ENCODE results near the gene USPL1.

Gene USPL1

GRCh38 chr13:30664689-30665275 lies 47.1 kb downstream of the USPL1 start:
- DNase-seq (ENCODE audit: low read depth), result no peak

GRCh38 chr13:30665638-30666037 lies 47.9 kb downstream of the USPL1 start:
- DNase-seq (ENCODE audit: low read depth), result no peak

- no peak for DNase-seq (ENCODE audit: low read depth)
Observed at GRCh38 chr13:30666113-30666512, 48.4 kb downstream of the USPL1 start.

- no peak for DNase-seq (ENCODE audit: low read depth)
Observed at GRCh38 chr13:30667014-30667413, 49.3 kb downstream of the USPL1 start.

GRCh38 chr13:30668312-30668711 lies 50.6 kb downstream of the USPL1 start:
- no peak for DNase-seq (ENCODE audit: low read depth)

- no peak for DNase-seq (ENCODE audit: low read depth)
Observed at GRCh38 chr13:30671271-30671815, 53.6 kb downstream of the USPL1 start.

GRCh38 chr13:30673669-30674521 lies 56.2 kb downstream of the USPL1 start:
- DNase-seq (ENCODE audit: low read depth), result peak; percentile 91

- DNase-seq (ENCODE audit: low read depth), result no peak
Observed at GRCh38 chr13:30675717-30676116, 58.0 kb downstream of the USPL1 start.

GRCh38 chr13:30676672-30677071 lies 59.0 kb downstream of the USPL1 start:
- peak; percentile 71 for DNase-seq (ENCODE audit: low read depth)

GRCh38 chr13:30679483-30680330 lies 62.0 kb downstream of the USPL1 start:
- peak; percentile 56 for DNase-seq (ENCODE audit: low read depth)

GRCh38 chr13:30681843-30682242 lies 64.1 kb downstream of the USPL1 start:
- DNase-seq (ENCODE audit: low read depth), result peak; percentile 30

- no peak for DNase-seq (ENCODE audit: low read depth)
Observed at GRCh38 chr13:30685320-30685859, 67.7 kb downstream of the USPL1 start.

GRCh38 chr13:30685987-30686386 lies 68.3 kb downstream of the USPL1 start:
- no peak for DNase-seq (ENCODE audit: low read depth)

GRCh38 chr13:30687601-30688000 lies 69.9 kb downstream of the USPL1 start:
- DNase-seq (ENCODE audit: low read depth), result no peak

GRCh38 chr13:30689752-30690151 lies 72.0 kb downstream of the USPL1 start:
- no peak for DNase-seq (ENCODE audit: low read depth)

- DNase-seq (ENCODE audit: low read depth), result peak; percentile 88
Observed at GRCh38 chr13:30690282-30691188, 72.8 kb downstream of the USPL1 start.

GRCh38 chr13:30692113-30692512 lies 74.4 kb downstream of the USPL1 start:
- no peak for DNase-seq (ENCODE audit: low read depth)

GRCh38 chr13:30696278-30697176 lies 78.8 kb downstream of the USPL1 start:
- DNase-seq (ENCODE audit: low read depth), result peak; percentile 55

- no peak for DNase-seq (ENCODE audit: low read depth)
Observed at GRCh38 chr13:30697177-30697953, 79.6 kb downstream of the USPL1 start.

Data from ELR (cell line).